HG03108 (cell line): ENCODE results near the gene PDCD1LG2.
A peak's percentile ranks its signal among the peaks of the same experiment; 100 is the strongest.
"Not testable (repeated sequence)": the region's sequence is repeated elsewhere in the genome, so short reads cannot be mapped to it uniquely, and the experiment has no call there.

Source experiments
- ATAC-seq: cut with Tn5 transposase; IDR thresholded peaks from one replicate; pipeline ENCODE4 v1.9.1; 2021; ENCODE audit warnings: moderate library complexity; ENCODE audit not compliant: unreplicated experiment

Gene PDCD1LG2

DNA sequence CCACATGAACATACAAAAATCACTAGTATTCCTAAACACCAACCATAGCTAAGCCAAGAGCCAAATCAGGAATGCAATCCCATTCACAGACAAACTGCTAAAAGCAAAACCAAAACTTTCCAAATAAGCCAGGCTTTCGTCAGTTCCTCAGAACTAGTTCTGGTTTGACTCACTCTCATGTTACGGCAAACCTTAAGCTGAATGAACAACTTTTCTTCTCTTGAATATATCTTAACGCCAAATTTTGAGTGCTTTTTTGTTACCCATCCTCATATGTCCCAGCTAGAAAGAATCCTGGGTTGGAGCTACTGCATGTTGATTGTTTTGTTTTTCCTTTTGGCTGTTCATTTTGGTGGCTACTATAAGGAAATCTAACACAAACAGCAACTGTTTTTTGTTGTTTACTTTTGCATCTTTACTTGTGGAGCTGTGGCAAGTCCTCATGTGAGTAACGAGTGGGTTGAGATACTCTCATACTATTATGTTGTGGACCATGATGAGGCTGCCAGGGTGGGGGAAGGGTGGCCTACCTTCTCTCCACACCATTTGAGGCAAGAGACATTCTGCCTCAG, at the start of gene PDCD1LG2:
PDCD1LG2 (plus strand) TSS at position 172 of the 572 bp plus-strand sequence. CDS start 12,016 bp downstream, outside the sequence.
- ATAC-seq: peak; percentile 60

- not testable (repeated sequence) for ATAC-seq
Measured at GRCh38 chr9:5464831-5465330, 45.5 kb upstream of the PDCD1LG2 start.

DNA sequence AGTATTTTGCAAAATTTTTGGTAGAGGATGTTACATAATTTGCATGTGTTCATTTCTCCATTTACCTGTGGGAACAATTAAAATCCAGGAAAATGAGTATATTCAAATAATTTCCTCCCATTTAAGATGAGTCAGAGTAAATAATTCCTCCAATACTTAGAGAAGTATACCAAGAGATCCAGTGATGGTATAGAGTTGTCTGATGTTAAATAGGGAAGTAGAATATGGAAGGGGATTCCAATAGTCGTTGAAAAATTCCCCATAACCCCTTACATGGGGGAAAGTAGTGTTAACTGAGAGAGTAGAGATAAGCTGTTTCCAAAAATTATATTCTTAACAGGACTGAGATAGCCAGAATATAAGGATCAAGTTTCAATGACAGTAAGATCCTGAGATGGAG, 44.3 kb upstream of the PDCD1LG2 start:
- ATAC-seq: no peak

DNA sequence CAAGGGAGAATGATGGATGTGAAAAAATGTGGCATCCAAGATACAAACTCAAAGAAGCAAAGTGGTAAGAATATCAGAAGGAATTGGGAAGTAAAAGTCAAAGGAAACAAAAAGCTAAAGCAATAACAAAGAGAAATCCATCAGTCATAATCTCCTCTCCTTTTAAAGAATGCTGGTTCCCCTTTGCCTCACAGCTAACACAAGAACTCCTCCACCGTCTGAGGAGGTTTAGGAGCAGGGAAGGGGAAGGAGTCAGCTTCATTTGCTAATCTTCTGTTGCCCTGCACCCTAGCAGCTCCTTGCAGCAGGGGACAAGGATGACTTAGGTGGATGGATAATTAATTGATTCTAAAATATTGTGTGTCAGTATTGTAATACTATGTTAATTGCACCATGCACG, 43.6 kb upstream of the PDCD1LG2 start:
- ATAC-seq: no peak

DNA sequence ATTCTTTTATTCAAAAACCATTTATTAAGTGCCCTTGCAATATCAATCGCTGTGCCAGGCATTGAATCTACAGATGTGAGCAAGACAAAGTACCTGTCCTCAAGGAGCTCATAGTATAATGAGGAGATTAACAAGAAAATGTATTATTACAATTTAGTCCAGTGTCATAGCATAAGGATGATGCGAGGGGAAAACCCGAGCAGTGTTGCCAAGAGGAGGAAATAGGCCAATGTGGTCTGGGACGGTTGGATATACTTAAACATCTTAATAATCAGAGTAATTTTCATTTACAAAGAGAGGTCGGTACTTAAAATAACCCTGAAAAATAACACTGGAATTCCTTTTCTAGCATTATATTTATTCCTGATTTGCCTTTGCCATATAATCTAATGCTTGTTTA, 41.5 kb upstream of the PDCD1LG2 start:
- no peak for ATAC-seq

- ATAC-seq: no peak
Measured at GRCh38 chr9:5470122-5470521, 40.2 kb upstream of the PDCD1LG2 start.

GRCh38 chr9:5470816-5471215, 39.5 kb upstream of the PDCD1LG2 start:
- no peak for ATAC-seq

DNA sequence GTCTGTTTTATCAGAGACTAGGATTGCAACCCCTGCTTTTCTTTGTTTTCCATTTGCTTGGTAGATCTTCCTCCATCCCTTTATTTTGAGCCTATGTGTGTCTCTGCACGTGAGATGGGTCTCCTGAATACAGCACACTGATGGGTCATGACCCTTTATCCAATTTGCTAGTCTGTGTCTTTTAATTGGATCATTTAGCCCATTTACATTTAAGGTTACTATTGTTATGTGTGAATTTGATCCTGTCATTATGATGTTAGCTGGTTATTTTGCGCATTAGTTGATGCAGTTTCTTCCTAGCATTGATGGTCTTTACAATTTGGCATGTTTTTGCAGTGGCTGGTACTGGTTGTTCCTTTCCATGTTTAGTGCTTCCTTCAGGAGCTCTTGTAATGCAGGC, 34.7 kb upstream of the PDCD1LG2 start:
- not testable (repeated sequence) for ATAC-seq

- ATAC-seq: no peak
Measured at GRCh38 chr9:5478206-5478605, 32.1 kb upstream of the PDCD1LG2 start.

DNA sequence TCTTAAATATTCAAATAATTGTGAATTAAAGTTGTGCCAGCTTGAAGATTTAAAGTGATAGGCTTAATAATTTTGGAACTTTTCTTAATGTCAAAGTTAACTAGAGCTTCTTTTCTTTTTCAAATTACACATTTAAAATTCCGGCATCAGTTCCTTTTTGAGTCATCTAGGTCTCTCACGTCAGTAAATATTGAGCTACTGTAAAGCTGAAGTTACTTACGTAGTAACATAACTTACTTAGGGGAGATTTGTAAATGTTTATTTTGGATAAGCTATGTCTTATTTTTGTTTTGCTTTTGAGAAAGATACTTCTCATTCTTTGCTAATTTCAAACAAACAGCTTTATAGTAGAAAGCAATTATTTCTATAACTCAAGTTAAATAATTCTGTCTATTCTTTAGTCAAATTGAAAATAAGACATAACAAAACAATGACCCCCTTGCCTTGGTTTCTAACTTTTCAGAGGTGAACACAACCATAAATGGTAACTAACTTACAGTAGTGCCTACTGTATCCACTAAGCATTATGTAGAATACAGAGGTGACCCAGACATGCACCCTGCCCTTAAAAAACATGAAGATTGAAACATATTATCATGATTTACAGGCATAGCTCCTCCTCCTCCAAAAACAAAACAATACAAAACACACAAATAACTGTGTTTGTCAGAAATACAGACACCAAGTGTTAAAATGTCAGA, 30.2 kb upstream of the PDCD1LG2 start:
- no peak for ATAC-seq

DNA sequence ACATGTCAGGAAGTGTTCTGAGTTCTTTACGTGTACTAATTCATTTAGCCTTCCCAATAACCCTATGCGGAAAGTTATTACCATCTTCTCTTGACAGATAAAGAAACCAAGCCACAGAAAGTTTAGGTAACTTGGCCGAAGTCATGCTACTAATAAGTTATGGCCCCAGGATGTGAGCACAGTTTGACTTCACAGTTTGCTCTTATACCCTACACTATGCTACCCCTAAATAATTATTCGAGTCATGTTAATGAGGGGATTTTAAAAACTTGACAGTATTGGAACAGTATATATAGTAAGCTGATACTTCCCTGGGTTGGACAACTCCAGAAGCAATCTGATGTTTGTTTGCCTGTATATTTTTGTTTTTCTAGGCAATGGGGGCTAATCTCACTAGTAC, 29.4 kb upstream of the PDCD1LG2 start:
- ATAC-seq: no peak

- no peak for ATAC-seq
Measured at GRCh38 chr9:5481322-5482040, 28.9 kb upstream of the PDCD1LG2 start.

- ATAC-seq: no peak
Measured at GRCh38 chr9:5482194-5482593, 28.1 kb upstream of the PDCD1LG2 start.

GRCh38 chr9:5483306-5483705, 27.0 kb upstream of the PDCD1LG2 start:
- no peak for ATAC-seq

DNA sequence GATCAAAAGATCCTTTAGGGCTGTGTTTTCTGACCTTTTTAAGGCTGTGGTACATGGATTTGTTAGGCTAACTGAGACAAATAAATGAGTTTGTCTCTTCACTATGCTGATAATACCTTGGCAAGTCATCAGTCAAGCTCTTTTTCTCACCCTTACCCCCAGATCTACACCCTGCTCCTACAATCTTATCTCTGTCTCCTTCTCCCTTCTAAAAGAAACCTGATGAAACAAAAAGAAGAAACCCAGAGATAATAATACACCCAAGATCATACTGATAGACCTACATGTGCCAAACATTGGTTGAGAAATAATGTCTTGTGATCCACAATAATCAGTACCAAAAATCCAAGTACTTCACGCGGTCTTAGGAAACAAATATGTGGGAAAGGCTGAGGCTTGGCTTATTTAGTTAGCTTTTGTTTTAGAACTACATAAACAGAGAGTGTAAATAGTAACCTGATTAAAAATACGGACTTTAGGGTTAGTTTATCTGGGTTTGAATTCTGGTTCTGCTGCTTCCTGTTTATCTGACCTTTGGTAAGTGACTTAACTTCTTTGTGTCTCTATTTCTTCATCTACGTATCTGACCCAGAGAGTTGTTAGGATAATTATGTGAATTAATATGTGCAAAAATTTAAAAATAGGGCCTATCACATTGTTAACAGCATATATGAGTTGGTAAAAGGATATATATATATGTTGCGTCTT, 24.8 kb upstream of the PDCD1LG2 start:
- no peak for ATAC-seq

GRCh38 chr9:5486988-5487387, 23.3 kb upstream of the PDCD1LG2 start:
- ATAC-seq: no peak

DNA sequence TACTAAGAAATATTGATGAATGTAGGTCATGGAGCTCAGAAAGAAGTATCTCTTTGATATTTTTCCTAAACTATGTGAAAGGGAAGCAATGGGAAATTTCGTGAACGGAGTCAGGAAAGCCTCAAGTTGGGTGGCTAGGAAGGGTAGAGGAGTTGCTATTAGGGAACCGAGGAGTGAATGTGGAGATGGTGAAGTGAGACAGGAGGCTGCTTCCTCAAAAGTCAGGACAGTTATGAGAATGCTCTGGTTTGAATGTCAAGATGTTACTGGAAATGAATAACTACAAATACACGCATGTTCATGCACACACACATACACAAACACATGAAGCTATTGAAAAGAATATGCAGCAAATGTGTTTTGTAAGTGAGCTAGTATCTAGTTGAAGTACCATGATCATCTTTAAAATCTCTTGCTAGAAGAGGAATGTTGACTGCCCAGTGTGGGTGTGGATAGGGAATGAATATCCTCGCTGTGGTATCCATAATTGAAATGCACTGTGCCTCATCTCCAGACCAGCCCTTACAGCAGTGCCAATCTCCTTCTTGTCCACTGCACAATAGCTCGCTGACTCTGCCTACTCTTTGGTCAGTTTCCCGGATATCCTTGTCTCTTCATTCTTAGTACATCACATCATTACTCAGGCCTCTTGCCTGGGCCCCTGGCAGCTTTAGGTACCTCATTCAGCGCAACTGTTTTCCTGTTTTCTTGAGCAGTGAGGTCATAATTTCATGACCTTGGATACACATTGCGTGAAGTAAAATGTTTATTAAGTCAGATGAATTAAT, 21.9 kb upstream of the PDCD1LG2 start:
- no peak for ATAC-seq

DNA sequence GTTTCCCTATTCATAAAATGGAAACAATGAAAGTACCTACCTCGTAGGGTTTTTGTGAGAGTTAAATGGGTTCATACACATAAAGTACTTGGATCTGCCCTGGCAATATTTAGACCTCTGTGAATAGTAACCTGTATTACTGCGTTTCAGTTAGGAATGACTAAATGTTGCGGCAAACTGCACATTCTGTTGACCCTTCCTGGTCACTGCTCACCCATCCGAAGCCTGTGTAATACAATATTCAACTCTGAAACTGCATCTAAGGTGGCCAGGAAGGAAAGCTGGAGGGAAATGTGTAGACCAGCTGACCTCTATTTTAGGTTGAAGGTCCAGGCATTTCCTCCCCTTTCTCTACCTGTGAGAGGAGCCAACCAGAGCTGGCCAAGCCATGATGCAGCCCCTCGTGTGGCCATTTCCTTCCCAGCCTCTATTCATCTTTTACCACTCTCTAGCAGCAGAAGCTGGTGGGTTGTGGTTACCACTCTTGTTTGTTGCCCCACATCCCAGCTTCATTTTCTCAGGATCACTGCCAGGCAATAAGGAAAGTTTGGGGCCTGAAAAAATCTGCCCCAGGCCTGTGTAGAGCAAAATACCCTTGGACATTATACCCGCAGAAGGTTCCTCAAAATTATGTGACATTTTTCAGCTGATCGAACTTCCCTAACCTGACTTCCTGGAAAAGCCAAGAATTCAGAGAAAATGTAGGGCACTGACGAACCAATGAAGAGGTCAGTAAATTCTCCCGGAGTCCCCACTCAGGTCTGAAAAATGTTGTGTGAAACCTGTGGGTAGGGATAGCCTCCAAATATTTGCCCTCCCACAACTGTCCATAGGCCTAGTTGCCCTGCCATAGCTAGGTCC, 20.5 kb upstream of the PDCD1LG2 start:
- no peak for ATAC-seq

DNA sequence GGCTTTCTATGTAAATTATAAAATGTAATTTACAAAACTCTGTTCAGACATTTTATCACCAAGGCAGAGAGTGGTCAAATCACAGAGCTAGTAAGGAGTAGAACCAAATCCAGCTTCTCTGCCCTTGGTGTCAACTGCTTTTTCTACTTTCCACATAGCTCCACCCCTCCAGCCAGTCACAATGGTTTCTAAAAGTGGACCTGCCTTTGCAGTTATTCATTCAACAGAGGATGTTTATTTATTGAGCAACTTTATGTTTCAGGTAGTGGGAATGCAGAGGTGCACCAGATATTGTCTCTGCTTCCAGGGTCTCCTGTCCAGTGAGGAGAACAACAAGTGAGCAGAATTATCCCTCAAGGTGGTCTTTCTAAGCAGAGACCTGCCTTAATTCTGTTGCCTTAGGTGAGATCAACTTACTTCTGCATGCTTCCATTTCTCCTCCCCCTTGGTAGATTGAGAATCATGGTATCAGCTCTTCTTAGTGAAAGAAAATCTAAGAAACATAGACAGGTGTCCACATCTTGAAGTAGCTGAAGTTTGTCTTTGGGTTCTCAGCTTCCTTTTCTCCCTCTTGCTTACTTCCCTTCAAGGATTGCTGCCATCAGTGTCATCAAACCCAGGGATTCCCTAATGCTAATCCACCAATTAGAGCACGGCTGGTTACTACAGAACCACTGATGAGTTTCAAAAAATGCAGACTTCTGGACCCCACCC, 17.2 kb upstream of the PDCD1LG2 start:
- ATAC-seq: no peak
